CD4-positive, alpha-beta T cell (primary cell): Measurements from ENCODE around the gene IGSF5. TPM values are rescaled to one million over a fixed set of nuclear protein-coding genes. Genes with fewer than 3 reads are reported as not detected.

ENCODE experiments used
- ATAC-seq: fragments of 200-7000 bp; cut with Tn5 transposase; one replicate; pipeline ENCODE4 v1.10.0; 2022; ENCODE audit warnings: mild to moderate bottlenecking; ENCODE audit not compliant: poor library complexity
- CTCF ChIA-PET: fragments of 350-600 bp; sonication (Branson Sonifier 250); formaldehyde crosslinking; loops from one replicate; lab custom pipeline; 2021; ENCODE audit warnings: antibody characterized with exemption, inconsistent platforms; lab: Charles Lee
- POLR2A ChIA-PET: fragments of 350-600 bp; sonication (Branson Sonifier 250); formaldehyde crosslinking; loops from one replicate; lab custom pipeline; 2021; ENCODE audit warnings: antibody characterized with exemption, inconsistent platforms; lab: Charles Lee
- DNase-seq, 14 experiments: peaks; one replicate each; pipeline ENCODE4 v3.0.0-alpha.2; 2013 to 2020; ENCODE audit warnings: mixed read lengths in 2 of 14
- H3K27ac ChIP-seq, 2 donors: one replicate each; pipeline versions ENCODE4 v1.5.1 to v1.7.0; 2013; ENCODE audit warnings: low read length in 2 of 2, low read depth in 1 of 2, mild to moderate bottlenecking in 1 of 2
- H3K27me3 ChIP-seq, 2 experiments: 1 replicate in 1 of 2; 2 replicates in 1 of 2; pipeline versions ENCODE4 v1.6.1 to v1.7.0; 2013; ENCODE audit warnings: low read length in 2 of 2, control low read depth in 1 of 2, mild to moderate bottlenecking in 1 of 2, moderate library complexity in 1 of 2; ENCODE audit not compliant: insufficient read depth in 2 of 2, control insufficient read depth in 1 of 2
- H3K36me3 ChIP-seq: one replicate; pipeline ENCODE4 v1.6.1; 2013; ENCODE audit warnings: low read length, control low read depth; ENCODE audit not compliant: insufficient read depth
- H3K4me1 ChIP-seq: one replicate; pipeline ENCODE4 v1.6.1; 2013; ENCODE audit warnings: low read length, control low read depth; ENCODE audit not compliant: insufficient read depth
- H3K4me3 ChIP-seq: one replicate; pipeline ENCODE4 v1.5.1; 2013; ENCODE audit warnings: mild to moderate bottlenecking, low read length, moderate library complexity
- H3K9me3 ChIP-seq, 2 experiments: 1 replicate in 1 of 2; 2 replicates in 1 of 2; pipeline versions ENCODE4 v1.6.1 to v1.7.0; 2013; ENCODE audit warnings: low read length in 2 of 2, mild to moderate bottlenecking in 2 of 2, control low read depth in 1 of 2, moderate library complexity in 1 of 2; ENCODE audit not compliant: control insufficient read depth in 1 of 2, insufficient read depth in 1 of 2
- H3K27ac Mint-ChIP-seq: one replicate; pipeline ENCODE4 v1.8.0; 2020; ENCODE audit warnings: mixed read lengths
- H3K27me3 Mint-ChIP-seq: one replicate; pipeline ENCODE4 v1.8.0; 2021; ENCODE audit warnings: mixed read lengths
- H3K36me3 Mint-ChIP-seq: one replicate; pipeline ENCODE4 v1.8.0; 2021; ENCODE audit warnings: low read depth, mixed read lengths
- H3K4me1 Mint-ChIP-seq: one replicate; pipeline ENCODE4 v1.8.0; 2021; ENCODE audit warnings: low read depth, mixed read lengths
- H3K4me3 Mint-ChIP-seq: one replicate; pipeline ENCODE4 v1.8.0; 2020; ENCODE audit warnings: mild to moderate bottlenecking, mixed read lengths
- H3K9me3 Mint-ChIP-seq: one replicate; pipeline ENCODE4 v1.8.0; 2020; ENCODE audit warnings: mixed read lengths
- CTCF ChIP-seq: fragments of 200-600 bp; IDR thresholded peaks from one replicate; pipeline ENCODE4 v1.8.0; 2022; ENCODE audit warnings: antibody characterized with exemption, mild to moderate bottlenecking
- intact Hi-C, 2 experiments: fragments of 100-400 bp; cut with DNase I in 1 of 2; cut with micrococcal nuclease in 1 of 2; formaldehyde crosslinking; loops; one replicate each; pipeline versions ENCODE4 v1.15.1 to v1.9.0; 2023 to 2025; cut with DNase I, micrococcal nuclease
- total RNA-seq, 174 experiments: library from RNA in 2 of 174; stranded (reverse) in 2 of 174; gene quantifications; one replicate each; pipeline ENCODE4 v1.2.3 and lab custom pipeline; 2021 to 2026

Gene IGSF5
- total RNA-seq, 2 experiments from 2014 or later = not detected

DNA sequence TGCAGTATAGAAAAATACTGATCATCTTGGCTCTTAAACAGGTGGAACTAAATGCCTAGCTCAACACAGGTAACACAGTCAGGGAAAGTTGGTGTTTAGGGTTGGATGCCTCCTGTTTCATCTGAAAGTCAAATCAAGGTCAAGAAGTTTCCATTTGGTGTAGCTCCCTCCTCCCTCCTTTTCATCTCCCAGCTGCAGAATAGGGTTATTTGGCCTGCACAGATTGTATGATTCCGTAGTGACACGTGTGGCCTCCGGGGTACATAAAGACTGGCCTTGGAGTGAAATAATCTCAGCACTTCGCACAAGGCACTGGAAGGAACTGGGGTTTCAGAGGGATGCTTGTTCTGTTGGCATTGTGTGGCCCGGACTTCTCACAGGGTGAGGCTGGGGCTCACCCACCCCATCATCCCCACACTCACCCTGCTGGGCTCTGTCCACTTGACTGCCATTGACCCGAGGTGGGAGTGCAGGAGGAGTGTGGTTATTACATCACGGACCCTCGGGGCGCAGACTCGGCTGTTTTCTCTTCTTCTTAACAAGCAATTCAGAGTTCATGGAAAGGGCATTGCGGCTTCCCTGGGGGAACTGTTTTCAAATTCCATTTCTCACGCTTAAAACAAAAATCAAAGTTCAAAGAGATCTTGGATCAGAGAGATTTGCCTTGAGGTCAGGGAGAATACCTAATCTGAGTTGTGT is 18.4 kb downstream of the IGSF5 start:
- H3K27ac ChIP-seq = no peak overlapping the region
- H3K4me1 ChIP-seq = no peaks in the 10 kb centered on the region
- H3K9me3 Mint-ChIP-seq = peaks cover 6% of the 10 kb centered on the region
- no peaks in the 10 kb centered on the region for H3K27me3 ChIP-seq
- no peaks in the 10 kb centered on the region for H3K4me1 Mint-ChIP-seq
- H3K27me3 Mint-ChIP-seq = peaks cover 10% of the 10 kb centered on the region
- intact Hi-C loops = no loop called here
- DNase-seq = no peak
- H3K36me3 ChIP-seq = no peaks in the 10 kb centered on the region
- POLR2A ChIA-PET = no interaction called here
- no peaks in the 10 kb centered on the region for H3K36me3 Mint-ChIP-seq
- CTCF ChIA-PET = no interaction called here
- no peak overlapping the region for H3K27ac Mint-ChIP-seq
- no peak overlapping the region for H3K4me3 ChIP-seq
- H3K9me3 ChIP-seq = peaks cover 0 to 12% of the 10 kb centered on the region in 2 experiments
- no peak for ATAC-seq
- H3K4me3 Mint-ChIP-seq = no peak overlapping the region
- TF ChIP-seq CTCF = no peak

DNA sequence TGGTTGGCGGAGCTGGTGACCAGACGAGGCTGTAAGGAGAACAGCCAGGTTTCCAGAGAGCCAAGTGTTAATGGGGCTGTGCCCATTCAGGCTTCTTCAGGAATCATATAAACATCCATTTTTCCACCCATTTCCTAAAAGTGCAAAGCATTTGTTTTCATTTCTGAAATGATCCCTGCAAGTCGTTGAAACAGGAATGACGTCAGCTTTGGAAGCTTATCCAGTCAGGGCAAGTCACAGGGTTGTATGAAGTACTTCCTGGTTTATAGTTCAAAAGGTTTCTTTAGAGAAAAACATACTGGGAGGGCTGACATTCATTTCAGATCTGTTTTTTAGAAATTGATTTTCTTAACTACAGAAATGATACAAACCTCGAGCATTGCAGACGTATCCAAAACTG is 29.2 kb downstream of the IGSF5 start:
- Histone ChIP-seq H3K4me1 (no peaks in the 10 kb centered on the region), H3K9me3 (peaks cover 0 to 4% of the 10 kb centered on the region in 2 experiments), H3K36me3 (no peaks in the 10 kb centered on the region), H3K4me3 (no peak overlapping the region), H3K27me3 (no peaks in the 10 kb centered on the region), H3K27ac (no peak overlapping the region)
- no peaks in the 10 kb centered on the region for H3K9me3 Mint-ChIP-seq
- ATAC-seq (no peak), DNase-seq (no peak)
- H3K4me1 Mint-ChIP-seq = no peaks in the 10 kb centered on the region
- ChIA-PET CTCF (no interaction called here), POLR2A (no interaction called here)
- no peaks in the 10 kb centered on the region for H3K27me3 Mint-ChIP-seq
- H3K36me3 Mint-ChIP-seq = no peaks in the 10 kb centered on the region
- no peak overlapping the region for H3K27ac Mint-ChIP-seq
- TF ChIP-seq CTCF = no peak
- intact Hi-C loops = no loop called here
- no peak overlapping the region for H3K4me3 Mint-ChIP-seq

- H3K27ac ChIP-seq = no peak overlapping the region
- H3K4me1 ChIP-seq = no peaks in the 10 kb centered on the region
- H3K27ac Mint-ChIP-seq = no peak overlapping the region
- POLR2A ChIA-PET = no interaction called here
- DNase-seq = no peak
- H3K36me3 Mint-ChIP-seq = no peaks in the 10 kb centered on the region
- TF ChIP-seq CTCF = no peak
- CTCF ChIA-PET = no interaction called here
- H3K9me3 ChIP-seq = peaks cover 0 to 3% of the 10 kb centered on the region in 2 experiments
- H3K4me1 Mint-ChIP-seq = no peaks in the 10 kb centered on the region
- H3K9me3 Mint-ChIP-seq = peaks cover 4% of the 10 kb centered on the region
- H3K27me3 Mint-ChIP-seq = no peaks in the 10 kb centered on the region
- H3K4me3 ChIP-seq = no peak overlapping the region
- H3K36me3 ChIP-seq = no peaks in the 10 kb centered on the region
- H3K27me3 ChIP-seq = no peaks in the 10 kb centered on the region
- intact Hi-C loops = no loop called here
- H3K4me3 Mint-ChIP-seq = no peak overlapping the region
- no peak for ATAC-seq
Measured at GRCh38 chr21:39775816-39776215, 30.8 kb downstream of the IGSF5 start.
